ENCODE results near the gene TACR1. TPM values are rescaled to one million over a fixed set of nuclear protein-coding genes. Genes with fewer than 3 reads are reported as not detected.

TACR1 gene
- total RNA-seq, 4 donors from 2014 or later: 0.37 to 6.7 (median 5.2) TPM

DNA sequence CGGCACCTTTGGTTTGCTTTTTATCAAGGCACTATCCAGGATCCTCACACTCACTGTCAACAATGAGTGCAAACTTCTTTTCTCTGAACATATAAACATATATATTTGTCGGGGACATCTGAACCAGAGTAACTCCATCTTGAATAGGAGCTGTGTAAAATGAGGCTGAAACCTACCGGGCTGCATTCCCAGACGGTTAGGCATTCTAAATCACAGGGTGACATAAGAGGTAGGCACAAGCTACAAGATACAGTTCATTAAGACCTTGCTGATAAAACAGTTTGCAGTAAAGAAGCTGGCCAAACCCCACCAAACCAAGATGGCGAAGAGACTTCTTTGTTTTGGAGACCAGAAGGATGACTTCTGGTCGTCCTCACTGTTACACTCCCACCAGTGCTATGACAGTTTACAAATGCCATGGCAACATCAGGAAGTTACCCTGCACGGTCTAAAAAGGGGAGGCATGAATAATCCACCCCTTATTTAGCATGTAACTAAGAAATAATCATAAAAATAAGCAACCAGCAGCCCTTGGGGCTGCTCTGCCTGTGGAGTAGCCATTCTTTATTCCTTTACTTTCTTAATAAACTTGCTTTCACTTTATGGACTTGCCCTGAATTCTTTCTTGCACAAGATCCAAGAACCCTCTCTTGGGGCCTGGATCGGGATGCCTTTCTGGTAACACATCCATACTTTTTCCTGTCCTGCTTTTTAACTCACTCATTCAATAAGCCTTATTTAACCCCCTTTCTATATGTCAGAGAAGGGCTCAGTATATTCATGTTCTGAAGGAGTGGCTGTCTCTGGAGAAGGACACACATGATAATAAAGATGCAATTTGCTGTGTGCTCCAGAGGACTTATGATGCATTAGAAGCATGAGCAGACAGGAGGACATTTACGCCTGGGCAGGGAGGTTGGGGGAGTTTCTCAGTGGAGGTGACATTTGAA lies 65.4 kb downstream of the TACR1 start:
- TF ChIP-seq, protein P1, sequence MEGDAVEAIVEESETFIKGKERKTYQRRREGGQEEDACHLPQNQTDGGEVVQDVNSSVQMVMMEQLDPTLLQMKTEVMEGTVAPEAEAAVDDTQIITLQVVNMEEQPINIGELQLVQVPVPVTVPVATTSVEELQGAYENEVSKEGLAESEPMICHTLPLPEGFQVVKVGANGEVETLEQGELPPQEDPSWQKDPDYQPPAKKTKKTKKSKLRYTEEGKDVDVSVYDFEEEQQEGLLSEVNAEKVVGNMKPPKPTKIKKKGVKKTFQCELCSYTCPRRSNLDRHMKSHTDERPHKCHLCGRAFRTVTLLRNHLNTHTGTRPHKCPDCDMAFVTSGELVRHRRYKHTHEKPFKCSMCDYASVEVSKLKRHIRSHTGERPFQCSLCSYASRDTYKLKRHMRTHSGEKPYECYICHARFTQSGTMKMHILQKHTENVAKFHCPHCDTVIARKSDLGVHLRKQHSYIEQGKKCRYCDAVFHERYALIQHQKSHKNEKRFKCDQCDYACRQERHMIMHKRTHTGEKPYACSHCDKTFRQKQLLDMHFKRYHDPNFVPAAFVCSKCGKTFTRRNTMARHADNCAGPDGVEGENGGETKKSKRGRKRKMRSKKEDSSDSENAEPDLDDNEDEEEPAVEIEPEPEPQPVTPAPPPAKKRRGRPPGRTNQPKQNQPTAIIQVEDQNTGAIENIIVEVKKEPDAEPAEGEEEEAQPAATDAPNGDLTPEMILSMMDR (IDR thresholded peaks at IDR 0.05): no peak
- DNase-seq (ENCODE audit: low spot score) (no peak), ATAC-seq (ENCODE audit: low FRiP score) (no peak)

DNA sequence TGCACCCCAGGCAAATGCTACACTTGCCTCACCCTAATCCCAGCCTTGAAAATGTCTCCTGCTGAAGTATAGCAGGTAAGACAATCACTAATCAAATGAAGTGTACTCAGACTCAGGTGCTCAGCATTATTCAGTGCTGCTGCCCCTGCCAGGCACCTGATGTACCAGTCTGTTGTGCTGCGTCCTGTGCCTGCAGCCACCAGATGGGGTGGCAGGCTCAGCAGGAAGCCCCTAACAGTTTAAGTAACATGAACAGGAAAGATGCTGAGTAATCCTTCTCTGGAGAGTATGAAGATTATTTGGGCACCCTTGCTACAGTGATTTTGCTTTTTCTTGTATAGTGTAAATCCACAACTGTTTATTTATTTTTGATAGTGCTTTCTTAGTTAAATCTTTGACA lies 69.1 kb downstream of the TACR1 start:
- TF ChIP-seq, protein P1 (IDR thresholded peaks at IDR 0.05): no peak
- DNase-seq (ENCODE audit: low spot score) (no peak), ATAC-seq (ENCODE audit: low FRiP score) (no peak)

DNA sequence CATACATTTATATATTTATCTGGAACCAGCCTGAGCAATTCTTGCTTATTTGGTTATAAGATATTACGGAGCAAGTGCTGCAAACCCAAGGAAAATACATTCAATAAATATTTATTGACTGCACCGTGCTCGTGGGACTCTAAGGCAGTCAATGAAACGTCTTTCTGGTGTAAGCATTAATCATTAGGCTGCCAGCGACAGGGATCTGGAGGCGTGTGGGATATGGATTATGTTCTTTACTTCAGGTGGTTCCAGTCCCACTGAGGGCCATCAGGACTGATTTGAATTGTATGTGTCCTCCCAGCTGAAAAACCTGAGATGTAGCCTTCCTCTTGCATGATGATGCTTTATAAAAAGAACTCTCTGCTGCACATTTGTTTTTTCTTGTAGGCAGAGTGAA lies 75.4 kb downstream of the TACR1 start:
- TF ChIP-seq, protein P1 (IDR thresholded peaks at IDR 0.05): no peak
- ATAC-seq (ENCODE audit: low FRiP score) (no peak), DNase-seq (ENCODE audit: low spot score) (no peak)

DNA sequence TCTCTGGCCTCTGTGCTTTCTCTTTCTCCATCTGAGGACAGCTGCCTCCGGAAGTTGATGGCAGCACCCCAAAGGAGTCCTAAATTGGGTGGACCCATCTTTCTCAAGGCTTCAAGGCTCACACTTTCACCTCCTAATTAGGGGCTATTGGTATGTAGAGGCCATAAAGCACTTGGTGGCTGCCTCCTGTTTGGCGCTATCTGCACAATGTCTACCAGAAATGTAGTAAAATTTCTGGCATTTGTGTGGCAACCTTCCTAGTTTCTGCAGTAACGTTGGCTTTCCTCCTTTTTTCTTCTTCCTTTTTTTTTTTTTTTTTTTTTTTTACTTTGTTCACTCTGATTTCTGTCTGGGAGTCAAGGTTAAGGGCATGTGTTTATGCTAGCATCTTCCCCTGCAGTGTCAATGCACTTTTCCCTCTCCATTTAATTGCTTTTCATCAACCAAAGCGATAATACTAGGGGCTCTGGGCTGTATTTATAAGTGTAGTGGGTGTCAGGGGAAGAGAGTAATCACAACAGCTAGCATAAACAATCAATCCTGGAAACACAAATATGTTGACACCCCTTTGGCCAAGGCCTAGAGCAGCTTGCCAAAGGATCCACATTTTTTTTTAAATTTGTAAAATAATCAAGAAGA lies 86.0 kb downstream of the TACR1 start:
- ATAC-seq (ENCODE audit: low FRiP score) (no peak), DNase-seq (ENCODE audit: low spot score) (no peak)
- TF ChIP-seq, protein P1 (IDR thresholded peaks at IDR 0.05): no peak

DNA sequence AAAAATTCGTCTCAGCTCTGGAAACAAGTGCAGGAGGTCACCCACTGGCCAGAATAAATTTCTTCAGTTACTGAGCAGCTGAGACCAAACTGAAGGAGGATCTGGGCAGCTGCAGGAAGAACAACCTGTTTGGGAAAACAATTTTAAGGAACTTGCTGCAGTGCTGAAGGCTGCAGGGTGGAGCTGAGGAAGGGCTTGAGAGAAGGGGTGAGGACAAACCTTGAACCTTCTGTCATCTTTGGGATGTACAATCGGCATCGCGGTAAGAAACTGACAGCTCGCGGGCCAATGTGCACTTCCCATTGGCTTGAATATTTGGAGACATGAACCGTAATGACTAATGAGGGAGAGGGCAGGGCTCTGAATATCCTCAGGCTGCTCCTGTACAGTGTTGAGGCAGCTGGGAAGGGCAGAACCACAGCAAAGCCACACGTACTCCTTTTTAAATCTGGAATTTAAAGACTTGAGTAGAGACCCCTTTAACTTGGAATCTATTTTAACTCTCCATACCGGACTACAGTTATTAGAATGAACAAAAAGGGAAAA lies 90.3 kb downstream of the TACR1 start:
- ATAC-seq (ENCODE audit: low FRiP score): no peak

DNA sequence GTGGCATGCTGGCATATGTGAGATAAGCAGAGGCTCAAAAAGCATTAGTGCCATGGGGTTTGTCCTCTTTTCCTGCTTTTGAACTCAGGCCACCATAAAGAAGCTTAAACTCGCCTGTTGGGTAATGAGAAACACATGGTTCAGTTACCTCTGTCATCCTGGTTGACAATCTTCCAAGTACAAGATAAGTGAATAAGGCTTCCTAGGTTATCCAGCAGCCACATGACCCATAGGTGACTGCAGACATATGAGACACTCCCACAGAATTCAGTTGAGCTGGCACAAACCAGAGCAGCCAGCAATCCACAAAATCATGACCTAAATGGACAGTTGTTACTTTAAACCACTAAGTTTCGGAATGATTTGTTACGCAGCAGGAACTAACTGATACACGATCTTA lies 97.3 kb downstream of the TACR1 start:
- ATAC-seq (ENCODE audit: low FRiP score) (no peak), DNase-seq (ENCODE audit: low spot score) (no peak)
- TF ChIP-seq, protein P1 (IDR thresholded peaks at IDR 0.05): no peak

More for the DNA sequence above, 90.3 kb downstream of the TACR1 start:
- no peak for DNase-seq (ENCODE audit: low spot score)
- TF ChIP-seq, protein P1 (IDR thresholded peaks at IDR 0.05): no peak

Measured in omental fat pad (tissue), 4 donors.